Upper lobe of left lung (tissue), 4 donors: ENCODE measurements around the gene COPG2.

ENCODE experiments used
- CTCF ChIP-seq, 6 experiments: fragments of 450-650 bp in 4 of 6; fragments of 200-600 bp in 2 of 6; sonication (generic) in 2 of 6; IDR thresholded peaks; one replicate each; pipeline ENCODE4 v1.5.1; 2016 to 2019; ENCODE audit warnings: antibody characterized with exemption in 6 of 6
- EP300 ChIP-seq, 4 donors: sonication (generic); formaldehyde crosslinking; IDR thresholded peaks; one replicate each; pipeline ENCODE4 v1.5.1; 2017; ENCODE audit warnings: antibody characterized with exemption in 4 of 4, control low read depth in 2 of 4
- POLR2A ChIP-seq, 4 donors: fragments of 450-650 bp; IDR thresholded peaks; one replicate each; pipeline ENCODE4 v1.5.1; 2016 to 2017; ENCODE audit warnings: antibody characterized with exemption in 4 of 4, mild to moderate bottlenecking in 2 of 4
- POLR2AphosphoS5 ChIP-seq, 2 donors: sonication (generic); formaldehyde crosslinking; IDR thresholded peaks; one replicate each; pipeline ENCODE4 v1.5.1; 2017; ENCODE audit warnings: antibody characterized with exemption in 2 of 2

DNA sequence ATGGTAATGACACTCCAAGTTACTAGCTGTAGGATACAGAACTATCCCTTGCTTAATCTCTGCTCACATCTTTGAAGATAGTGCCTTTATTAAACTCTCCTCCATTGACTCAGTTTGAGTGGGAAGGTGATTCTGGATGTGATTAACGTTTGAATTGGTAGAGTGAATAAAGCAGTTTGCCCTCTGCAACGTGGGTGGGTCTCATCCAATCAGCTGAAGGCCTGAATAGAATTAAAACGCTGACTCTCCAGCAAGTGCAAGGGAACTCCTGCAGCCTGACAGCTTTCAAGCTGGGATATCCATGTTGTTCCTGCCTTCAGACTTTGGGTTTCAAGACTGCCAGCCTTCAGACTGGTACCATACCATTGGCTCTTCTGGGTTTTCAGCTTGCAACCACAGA, 43.9 kb upstream of the COPG2 start:
- TF ChIP-seq CTCF (IDR thresholded peaks at IDR 0.05), result no peak
- no peak for TF ChIP-seq POLR2A (IDR thresholded peaks at IDR 0.05)
- no peak for TF ChIP-seq EP300 (IDR thresholded peaks at IDR 0.05)
- TF ChIP-seq POLR2AphosphoS5 (IDR thresholded peaks at IDR 0.05), result no peak
